GM19324 (cell line): ENCODE data around the gene TOR1AIP1.

ENCODE experiments used
- ATAC-seq: cut with Tn5 transposase; IDR thresholded peaks from one replicate; pipeline ENCODE4 v1.9.1; 2021; ENCODE audit warnings: mild to moderate bottlenecking, moderate library complexity; ENCODE audit not compliant: unreplicated experiment, low FRiP score

Gene TOR1AIP1

DNA sequence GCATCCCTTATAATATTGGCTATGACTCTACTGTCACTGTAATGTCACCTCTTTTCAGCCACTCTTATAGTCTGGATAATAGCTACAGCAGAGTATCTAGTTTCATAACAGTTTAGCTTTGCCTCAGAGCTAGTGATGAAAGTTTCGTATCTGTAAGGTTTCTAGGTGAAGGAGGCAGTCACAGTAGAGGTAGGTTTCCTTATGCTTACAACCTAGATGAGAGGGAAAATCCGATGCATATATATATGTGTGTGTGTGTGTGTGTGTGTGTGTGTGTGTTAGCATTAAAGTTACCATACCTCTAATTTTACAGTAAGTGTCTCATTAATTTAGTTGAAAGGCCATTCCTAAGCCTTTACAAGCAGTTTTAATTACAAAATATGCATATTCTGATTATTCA, 2.3 kb upstream of the TOR1AIP1 start:
- no peak for ATAC-seq

DNA sequence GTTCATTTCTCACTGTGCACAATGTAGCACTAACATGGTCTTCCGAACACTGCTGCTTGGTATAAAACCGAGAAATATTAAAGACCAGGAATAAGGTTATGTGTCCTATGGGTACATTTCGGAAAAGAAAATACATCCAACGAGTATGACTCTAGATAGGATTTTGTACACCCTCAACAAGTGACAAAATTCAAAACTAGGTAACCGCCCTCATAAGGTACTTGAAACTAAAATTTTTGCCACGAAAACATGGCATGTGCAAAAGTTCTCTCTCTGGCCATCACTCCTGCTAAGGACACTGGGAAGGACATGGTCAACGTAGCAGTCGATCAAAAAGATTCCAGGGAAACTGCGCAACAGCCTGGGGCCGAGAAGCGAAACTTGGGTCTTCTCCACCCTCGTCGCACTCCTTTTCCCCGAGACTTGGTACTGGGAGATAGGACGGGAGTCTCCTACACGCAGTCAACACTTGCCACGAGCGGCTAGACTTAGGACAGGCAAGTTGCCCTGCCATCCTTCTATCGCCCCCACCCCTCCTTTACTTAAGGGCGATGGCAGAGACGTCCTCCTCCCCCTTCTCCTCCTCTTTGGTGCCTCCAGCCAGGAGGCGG, 338 bp upstream of the TOR1AIP1 start:
- no peak for ATAC-seq

DNA sequence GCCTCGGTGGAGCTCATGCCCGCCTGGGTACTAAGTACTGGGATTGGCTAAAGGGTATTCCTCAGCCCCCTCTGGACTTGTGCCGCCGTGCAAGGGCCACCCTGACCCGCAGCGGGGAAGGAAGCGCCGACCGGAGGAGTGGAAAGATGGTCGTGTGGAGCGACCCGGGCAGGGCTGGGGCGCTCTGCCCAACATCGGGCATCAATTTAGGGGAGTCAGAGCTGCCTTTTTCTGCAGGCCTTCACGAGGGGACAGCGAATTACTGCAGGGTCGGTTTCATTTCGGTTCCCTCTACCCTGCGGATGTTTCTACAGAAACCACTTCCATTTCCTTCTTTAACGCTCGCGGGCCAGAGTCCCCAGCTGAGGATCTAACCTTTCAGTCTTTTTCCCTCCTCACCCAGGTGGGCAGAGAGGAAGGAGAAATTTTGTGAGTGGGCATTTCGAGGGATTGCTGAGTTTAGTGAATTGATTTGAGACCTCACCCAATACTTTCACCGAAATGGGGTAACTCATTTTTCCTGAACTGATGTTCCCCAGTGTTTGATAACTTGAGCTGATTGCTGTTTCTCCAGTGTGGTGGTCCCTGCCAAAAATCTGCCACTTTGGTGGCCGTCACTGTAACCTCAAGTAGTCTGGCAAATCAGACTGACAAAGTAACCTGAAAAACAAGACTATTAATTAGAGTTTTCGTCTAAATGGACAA, 1.1 kb downstream of the TOR1AIP1 start:
- ATAC-seq, result no peak

DNA sequence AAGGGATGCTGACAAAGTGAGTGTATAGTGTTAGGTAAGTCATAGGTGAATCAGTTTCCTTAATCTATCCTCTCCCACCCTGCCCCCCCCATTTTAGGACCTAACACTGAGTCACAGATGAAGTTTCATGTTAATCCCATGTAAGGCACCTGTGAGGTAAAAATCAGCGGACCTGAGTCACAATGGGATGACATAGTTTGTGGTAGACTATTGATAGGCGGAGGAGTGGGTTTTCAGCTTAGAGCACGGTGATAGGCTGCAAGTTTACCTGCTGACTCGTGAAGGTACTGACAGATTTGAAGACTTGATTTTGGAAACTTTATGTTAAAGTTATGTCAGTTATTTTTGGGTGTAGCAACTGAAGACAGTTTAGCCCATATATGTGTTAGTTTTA, 1.7 kb downstream of the TOR1AIP1 start:
- ATAC-seq, result no peak

DNA sequence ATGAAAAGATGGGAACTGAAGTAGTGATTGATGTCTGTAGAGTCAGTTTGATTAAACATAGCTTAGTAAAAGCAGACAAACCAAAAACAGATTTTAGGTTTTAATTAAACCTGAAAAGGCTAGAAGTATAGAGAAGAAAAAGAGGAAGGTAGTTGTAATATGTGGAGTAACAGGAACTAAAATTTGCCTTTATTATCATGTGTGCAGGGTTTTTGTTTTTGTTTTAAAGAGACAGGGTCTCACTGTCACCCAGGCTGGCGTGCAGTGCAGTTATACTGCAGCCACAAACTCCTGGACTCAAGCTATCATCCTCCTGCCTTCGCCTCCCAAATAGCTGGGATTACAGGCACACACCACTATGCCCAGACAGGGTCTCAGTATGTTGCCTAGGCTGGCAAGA, 6.0 kb downstream of the TOR1AIP1 start:
- no peak for ATAC-seq

DNA sequence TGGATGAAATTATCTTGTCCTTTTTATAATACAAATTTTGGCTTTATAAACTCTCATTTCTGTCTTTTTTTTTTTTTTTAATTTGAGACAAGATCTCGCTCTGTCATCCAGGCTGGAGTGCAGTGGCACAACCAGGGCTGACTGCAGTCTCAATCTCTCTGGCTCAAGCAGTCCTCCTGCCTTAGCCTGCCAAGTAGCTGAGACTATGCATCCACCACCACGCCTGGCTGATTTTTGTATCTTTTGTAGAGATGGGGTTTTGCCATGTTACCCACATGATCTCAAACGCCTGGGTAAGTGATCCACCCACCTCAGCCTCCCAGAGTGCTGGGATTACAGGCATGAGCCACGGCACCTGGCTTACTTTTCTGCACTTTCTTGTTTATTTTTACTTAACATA, 7.5 kb downstream of the TOR1AIP1 start:
- no peak for ATAC-seq

DNA sequence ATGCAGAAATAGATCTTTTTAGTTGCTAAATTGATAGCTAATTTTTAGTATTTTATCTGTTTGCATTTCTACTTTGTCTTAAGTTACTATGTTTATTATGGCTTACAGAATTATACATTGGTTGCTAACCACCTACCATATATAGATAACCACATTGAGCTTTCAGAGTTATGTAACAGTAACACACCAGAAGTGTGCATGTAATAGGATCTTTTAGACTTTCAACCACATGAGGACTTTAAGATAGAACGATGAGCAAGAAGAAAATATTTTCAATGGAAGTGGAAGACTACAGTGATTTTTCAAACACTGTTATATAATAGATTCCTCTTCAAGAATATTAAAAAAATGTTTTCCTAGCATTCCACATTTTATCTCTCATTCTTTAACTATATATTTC, 28.8 kb downstream of the TOR1AIP1 start:
- no peak for ATAC-seq

DNA sequence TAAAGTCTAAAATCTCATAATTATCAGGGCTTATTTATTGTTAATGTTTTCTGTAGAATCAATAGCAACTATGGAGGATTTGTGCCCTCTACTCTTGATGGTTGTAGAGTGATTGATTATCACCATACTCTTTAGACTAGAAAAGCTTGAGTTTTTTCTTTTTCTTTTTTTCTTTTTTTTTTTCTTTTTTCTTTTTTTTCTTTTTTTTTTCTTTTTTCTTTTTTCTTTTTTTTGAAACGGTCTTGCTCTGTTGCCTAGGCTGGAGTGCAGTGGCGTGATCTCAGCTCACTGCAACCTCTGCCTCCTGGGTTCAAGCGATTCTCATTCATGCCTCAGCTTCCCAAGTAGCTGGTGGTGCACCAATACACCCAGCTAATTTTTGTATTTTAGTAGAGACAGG, 29.7 kb downstream of the TOR1AIP1 start:
- ATAC-seq, result no peak

DNA sequence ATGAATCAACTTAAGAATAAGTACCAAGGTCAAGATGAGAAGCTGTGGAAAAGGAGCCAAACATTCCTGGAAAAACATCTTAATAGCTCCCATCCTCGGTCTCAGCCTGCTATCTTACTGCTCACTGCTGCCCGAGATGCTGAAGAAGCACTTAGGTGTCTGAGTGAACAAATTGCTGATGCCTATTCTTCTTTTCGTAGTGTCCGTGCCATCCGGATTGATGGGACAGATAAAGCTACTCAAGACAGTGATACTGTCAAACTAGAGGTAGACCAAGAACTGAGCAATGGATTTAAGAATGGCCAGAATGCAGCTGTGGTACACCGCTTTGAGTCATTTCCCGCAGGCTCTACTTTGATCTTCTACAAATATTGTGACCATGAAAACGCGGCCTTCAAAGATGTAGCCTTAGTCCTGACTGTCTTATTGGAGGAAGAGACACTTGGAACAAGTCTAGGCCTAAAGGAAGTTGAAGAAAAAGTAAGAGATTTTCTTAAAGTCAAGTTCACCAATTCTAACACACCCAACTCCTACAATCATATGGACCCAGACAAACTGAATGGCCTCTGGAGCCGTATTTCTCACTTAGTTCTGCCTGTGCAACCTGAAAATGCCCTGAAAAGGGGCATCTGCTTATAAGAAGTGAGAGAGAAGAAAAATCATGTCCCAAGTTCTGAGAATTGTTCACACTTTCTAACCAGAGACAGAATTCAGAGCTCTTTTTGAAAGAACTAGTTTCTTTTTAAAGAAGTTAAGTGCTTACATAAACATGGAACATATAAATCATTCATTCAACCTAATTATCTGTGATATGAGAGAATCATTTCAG, 35.7 kb downstream of the TOR1AIP1 start:
- ATAC-seq, result no peak

DNA sequence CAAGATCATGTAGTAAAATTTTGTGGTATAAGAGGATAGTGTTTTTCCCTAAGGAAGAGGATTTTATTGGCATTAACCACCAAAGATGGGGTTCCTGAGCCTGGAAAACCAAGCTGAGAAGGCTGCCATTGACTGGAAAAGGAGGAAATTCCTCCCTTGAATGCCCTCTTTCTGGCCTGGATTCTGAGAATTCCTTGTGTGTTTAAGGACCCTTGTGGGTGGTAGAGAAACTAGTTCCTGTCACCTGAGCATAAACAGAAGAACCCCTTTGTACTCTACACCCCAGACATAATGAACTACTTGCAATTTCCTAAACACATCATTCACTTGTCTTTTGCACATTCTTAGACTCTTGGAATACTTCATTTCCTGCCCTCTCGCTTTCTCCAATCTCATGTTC, 39.4 kb downstream of the TOR1AIP1 start:
- no peak for ATAC-seq

DNA sequence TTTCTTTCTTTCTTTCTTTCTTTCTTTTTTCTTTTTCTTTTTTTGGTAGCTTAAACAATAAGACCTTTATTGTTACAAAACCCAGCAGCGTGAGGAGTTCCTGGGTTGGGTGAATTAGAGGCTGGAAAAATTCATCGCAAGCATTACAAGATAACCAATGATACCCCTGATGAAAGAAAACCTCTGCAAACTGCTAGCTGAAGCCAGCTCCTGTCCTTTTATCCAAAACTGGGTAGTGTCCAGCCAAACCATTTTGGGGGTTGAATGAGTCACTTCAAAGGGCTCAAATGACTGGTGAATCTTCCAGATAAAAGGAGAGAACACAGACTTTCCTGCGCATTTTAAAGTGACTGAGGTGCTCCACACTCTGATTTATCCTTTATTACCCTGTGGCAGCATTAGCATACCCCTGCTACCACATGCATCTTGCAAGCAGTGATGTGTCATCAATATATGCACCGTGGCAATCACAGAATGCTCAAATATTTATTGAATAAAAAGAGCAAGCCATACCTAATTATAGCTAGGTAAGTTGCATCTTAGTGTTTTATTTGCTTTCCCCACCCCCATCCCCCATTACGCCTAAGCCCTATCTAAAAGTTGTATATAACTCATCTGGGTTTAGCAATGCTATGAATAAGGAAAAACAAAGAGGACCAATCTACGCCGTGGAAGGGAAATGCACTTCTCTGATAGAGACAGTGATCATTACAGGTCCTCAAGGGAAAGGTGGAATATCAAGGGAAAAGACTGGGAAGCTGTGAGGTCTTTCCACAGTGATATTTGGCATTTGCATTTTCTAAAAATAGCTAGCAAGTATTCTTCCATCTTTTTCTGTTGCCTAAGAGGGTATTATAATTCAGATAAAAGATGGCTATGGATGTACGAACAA, 40.1 kb downstream of the TOR1AIP1 start:
- no peak for ATAC-seq

DNA sequence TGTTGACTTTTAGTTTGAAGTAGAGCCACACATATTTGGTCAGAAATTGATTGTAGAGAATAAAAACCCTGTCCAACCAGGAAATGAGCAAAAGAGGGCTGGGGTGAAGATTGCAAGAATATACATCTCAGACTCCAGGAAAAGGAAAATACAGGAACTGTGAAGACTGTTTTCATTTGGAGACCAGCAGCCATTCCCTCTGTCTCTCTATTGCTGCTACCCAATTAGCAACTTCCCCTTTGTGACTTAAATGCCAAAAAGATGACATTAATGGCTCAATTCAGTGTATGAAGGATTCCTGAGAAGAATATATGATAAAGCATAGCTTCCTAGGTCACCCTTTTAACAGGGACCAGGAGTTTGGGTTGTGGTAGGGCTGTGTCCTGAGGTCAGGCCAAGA, 40.9 kb downstream of the TOR1AIP1 start:
- ATAC-seq, result no peak

DNA sequence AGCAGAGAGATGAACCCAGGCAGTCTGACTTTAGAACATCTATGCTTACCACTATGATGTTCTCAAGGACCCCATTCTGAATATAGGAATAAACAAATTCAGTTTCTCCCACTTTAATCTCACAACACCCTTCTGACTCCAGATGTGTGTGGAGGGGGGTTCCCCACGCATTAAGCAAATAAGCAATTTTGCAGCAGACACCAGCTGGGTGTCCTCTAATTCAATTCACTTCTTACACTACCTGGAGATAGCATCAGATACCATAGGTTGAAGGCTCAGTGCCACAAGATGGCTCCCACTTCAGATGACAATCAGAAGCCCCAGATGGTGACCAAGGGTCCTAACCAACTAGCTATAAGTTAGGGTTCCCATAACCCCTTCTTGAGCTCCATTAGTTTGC, 42.2 kb downstream of the TOR1AIP1 start:
- peak; percentile 49 for ATAC-seq

DNA sequence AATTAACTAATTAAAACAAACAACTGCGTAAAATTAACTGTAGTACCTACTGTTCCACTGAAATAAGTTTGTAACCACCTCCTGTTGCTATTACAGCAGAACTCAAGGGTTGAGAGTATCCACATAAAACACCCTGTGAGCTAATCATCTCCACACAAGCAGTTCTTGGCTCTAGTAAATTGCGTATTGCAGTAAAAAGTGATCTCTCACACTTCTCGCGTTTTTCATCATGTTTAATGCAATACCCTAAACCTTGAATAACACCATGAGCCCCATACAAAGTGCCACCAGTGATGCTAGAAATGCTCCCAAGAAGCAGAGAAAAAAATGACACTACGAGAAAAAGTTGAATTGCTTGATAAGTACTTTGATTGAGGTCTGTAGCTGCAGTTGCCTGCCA, 43.2 kb downstream of the TOR1AIP1 start:
- ATAC-seq, result no peak

DNA sequence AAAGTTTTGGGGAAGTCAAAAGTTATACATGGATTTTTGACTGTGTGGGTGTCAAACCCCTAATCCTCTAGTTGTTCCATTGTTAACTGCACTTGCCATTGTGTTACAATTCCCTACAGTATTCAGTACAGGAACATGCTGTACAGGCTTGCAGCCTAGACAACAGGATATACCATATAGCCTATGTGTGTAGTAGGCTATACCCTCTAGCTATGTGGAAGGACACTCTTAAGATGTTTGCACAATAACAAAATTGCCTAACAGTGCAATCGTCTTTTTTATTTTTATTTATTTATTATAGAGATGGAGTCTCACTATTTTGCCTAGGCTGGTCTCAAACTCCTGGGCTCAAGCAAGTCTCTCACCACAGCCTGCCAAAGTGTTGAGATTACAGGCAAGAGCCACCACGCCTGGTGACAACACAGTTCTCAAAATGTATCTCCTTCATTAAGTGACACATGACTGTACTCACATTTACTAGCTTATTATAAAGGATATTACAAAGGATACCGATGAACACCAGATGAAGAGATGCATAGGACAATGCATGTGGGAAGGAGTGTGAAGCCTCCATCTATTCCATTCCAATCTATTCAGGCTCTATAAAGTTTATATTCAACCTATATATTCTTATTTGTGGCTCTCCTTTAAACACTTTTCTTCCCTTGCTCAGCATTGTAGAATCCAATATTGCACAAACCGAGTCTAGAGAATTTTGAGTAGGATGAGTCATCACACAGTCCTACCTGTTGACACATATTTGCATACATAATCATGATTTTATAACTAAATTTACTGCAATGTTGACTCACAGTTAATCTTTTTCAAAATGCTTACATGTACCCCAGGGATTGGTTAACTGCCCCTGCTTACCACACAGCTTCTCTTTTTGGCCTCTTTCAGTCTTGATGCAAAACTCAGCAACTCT, 44.1 kb downstream of the TOR1AIP1 start:
- no peak for ATAC-seq

DNA sequence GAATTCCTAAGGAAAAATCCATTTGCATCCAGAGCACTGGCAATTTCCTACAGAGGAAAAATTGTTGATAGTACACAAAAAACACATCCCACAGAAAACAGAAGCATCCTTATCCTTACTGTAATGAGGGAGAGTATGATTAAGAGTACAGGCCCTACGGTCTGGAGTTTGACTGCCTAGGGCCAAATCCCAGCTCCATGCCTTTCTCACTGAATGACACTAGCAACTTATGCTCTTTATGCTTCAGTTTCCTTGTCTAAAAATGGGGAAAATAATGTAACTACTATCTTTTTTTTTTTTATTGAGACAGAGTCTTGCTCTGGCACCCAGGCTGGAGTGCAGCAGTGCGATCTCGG, 44.7 kb downstream of the TOR1AIP1 start:
- ATAC-seq, result no peak

DNA sequence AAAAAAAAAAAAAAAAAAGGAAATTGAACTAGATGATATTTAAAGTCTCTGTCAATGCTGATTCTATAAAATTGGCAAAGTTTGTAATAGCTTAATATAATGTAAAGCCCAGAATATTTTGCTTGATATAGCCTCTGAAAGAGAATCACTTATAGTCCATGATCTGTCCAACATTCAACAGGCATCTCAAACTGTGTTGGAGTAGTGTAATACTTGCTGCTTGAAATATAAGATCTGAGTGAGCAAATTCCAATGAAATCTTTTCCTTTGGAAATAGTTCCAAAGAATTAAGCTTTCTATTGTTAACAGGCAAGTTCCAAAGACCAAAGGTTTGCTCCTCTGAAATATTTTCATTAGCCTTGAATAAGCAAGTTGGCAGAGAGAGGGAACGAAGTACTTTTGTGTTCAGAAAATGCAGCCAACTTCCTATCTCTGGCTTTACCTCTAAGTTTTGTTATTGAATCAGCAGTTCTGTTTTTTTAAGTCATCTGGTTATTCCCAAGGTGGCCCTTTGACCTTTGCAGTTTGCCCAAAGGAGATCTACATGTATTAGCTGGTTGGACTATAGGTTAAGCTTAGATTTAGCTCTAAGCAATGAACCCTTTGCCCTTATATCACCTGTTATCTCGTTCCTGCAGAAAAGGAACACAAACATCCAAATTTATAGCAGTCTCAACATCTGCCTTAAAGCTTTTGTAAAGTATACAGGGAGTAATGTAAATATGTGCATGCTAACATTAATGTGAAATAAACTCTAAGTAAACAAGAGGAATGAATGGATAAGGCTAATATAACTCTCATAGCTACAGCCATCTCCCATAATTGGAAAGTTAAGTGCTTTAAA, 48.1 kb downstream of the TOR1AIP1 start:
- ATAC-seq, result no peak

DNA sequence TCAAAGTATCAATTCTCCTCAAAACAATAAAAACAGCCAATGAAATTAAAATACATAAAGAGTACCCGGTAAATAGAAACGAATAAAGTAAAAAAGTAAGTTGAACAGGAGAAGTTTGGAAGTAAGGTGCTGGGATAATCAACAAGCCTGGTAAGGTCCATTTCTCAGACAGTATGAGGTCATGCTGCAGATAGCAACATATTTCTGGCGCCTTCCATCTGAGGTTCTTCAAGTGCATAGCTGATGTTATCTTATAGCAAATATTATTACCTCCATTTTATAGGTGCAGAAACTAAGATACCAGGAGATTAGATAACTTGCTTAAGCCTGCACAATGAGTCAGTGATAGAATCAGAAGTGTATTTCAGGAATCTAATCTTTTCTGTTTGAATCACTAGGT, 48.8 kb downstream of the TOR1AIP1 start:
- no peak for ATAC-seq

DNA sequence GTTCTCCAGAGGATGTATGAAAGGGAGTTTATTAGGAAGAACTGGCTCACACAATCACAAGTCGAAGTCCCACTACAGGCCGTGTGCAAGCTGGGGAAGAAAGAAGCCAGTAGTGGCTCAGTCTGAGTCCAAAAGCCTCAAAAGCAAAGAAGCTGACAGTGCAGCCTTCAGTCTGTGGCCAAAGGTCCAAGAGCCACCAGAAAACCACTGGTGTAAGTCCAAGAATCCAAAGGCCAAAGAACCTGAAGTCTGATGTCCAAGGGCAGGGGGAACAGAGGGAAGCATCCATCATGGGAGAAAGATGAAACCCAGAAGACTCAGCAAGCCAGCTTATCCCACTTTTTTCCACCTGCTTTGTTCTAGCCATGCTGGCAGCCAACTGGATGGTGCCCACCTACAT, 51.1 kb downstream of the TOR1AIP1 start:
- ATAC-seq, result no peak
